ENCODE data around the gene BCAR1.

DNA sequence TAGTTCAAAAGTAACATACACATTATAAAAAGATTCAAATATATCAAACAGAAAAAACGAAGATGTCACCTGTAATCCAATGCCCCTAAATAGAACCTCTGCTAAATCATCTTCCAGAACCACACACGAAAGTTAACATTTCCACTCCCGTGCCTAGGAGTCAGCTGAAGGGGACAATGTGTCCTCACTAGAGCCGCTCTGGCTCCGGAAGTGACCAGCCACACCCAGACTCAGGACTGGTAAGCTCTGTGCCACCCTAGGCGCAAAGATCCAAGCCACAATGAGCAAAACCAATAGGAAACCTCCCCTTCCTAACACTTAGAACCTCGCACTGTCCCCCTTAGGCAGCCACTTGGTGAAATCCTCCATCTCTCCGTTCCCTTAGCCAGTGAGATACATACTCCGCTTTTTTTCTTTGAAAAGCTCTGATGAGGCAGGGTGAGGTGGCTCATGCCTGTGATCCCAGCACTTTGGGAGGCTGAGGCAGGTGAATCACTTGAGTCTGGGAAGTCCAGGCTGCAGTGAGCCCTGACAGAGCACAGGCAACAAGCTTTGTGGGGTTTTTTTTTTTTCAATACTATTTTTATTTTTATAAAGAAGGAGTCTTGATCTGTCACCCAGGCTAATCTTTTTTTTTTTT, 20.8 kb downstream of the BCAR1 start:
- TF ChIP-seq, protein P1, sequence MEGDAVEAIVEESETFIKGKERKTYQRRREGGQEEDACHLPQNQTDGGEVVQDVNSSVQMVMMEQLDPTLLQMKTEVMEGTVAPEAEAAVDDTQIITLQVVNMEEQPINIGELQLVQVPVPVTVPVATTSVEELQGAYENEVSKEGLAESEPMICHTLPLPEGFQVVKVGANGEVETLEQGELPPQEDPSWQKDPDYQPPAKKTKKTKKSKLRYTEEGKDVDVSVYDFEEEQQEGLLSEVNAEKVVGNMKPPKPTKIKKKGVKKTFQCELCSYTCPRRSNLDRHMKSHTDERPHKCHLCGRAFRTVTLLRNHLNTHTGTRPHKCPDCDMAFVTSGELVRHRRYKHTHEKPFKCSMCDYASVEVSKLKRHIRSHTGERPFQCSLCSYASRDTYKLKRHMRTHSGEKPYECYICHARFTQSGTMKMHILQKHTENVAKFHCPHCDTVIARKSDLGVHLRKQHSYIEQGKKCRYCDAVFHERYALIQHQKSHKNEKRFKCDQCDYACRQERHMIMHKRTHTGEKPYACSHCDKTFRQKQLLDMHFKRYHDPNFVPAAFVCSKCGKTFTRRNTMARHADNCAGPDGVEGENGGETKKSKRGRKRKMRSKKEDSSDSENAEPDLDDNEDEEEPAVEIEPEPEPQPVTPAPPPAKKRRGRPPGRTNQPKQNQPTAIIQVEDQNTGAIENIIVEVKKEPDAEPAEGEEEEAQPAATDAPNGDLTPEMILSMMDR (IDR thresholded peaks at IDR 0.05) = no peak
- TF ChIP-seq TFCP2L1 (CRISPR knock-in tag; IDR thresholded peaks at IDR 0.05) (no peak), JUN (IDR thresholded peaks at IDR 0.05) (no peak), FOSL2 (IDR thresholded peaks at IDR 0.05) (no peak), FOSL2 (CRISPR knock-in tag; IDR thresholded peaks at IDR 0.05) (no peak), EHMT2 (IDR thresholded peaks at IDR 0.05; ENCODE audit: low read depth) (no peak), MAZ (IDR thresholded peaks at IDR 0.05; ENCODE audit: borderline replicate concordance, low read depth, low read length) (no peak), CBX2 (IDR thresholded peaks at IDR 0.05; ENCODE audit: borderline replicate concordance, low read depth) (no peak), RFX5 (IDR thresholded peaks at IDR 0.05) (no peak), SMC3 (IDR thresholded peaks at IDR 0.05) (no peak)
- TF ChIP-seq, protein P2, sequence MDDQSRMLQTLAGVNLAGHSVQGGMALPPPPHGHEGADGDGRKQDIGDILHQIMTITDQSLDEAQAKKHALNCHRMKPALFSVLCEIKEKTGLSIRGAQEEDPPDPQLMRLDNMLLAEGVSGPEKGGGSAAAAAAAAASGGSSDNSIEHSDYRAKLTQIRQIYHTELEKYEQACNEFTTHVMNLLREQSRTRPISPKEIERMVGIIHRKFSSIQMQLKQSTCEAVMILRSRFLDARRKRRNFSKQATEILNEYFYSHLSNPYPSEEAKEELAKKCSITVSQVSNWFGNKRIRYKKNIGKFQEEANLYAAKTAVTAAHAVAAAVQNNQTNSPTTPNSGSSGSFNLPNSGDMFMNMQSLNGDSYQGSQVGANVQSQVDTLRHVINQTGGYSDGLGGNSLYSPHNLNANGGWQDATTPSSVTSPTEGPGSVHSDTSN (IDR thresholded peaks at IDR 0.05) = no peak
